ENCODE measurements around the gene NRIP3.
A peak's percentile ranks its signal among the peaks of the same experiment; 100 is the strongest.

Gene NRIP3
- total RNA-seq, result 67.9 to 231 (median 135) reads per million in 17 experiments

DNA sequence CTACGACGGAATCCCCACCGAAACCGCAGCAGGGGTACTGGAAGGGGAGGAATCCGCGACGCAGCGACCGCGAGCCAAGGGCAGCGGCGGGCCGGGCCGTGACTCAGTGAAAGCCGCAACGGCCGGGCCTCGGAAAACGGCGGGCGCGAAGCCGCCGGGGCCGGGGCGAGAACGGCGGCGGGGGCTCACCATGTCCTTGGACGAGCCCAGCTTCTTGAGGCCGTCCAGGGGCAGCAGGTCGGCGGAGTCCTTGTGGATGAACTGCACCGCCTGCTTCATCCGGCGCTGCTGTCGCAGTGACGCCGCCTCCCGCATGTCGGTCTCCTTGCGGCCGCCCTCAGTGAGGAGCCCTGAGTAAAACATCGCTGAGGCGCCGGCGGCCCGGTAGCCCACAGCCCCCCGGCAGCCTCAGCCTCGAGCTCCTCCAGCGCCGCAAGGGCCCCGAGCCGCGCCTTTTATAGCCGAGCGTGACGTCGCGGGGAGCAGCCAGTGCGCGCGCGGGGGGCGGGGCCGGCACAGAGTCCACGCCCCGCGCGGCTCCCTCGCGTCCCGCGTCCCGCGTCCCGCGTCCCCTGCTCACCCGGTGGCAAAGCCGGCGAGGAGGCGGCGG, at the start of gene NRIP3:
Gene NRIP3, minus strand, starts transcription at position 429 of the 610 bp plus-strand sequence. Its CDS starts 66 bp downstream, at position 363.
- peak; percentile 81 to 94 (median 88) for DNase-seq

DNA sequence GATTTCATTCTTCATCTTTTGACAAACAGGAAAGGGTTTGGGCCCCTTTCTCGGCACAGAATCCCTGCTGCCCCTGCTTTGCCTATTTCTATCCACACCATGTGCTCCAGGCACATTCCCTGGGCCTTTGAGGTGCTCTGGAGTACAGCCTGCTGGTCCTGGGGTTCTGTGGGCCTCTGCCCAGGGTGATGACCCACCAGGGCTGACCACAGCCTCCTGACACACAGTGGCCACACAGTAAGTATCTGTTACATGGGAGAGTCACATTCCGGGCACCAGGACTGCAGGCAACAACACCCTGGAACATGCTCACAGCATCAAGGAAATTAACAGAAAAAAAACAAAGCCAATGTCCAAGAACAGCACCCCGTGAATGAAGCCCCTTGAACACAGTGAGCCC, 48.5 kb upstream of the NRIP3 start:
- no peak for DNase-seq

DNA sequence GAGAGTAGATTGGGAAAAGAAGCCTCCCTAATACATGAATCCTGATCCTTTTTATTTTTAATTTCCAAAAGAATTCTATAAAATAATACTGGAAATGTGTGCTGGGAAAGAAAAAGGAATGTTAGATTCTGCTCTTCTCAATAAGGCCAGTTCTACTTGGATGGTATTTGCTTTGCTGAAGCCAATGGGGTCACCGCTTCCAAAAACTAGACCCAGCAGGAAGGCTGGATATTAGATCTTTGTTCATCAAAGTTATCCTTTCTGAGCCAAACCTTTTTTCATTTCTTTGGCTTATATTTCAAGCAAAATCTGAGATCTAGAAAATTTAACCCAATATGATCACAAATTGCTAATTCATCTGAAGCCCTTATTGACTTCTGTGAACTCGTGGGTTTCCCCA, 46.2 kb upstream of the NRIP3 start:
- DNase-seq, result no peak

DNA sequence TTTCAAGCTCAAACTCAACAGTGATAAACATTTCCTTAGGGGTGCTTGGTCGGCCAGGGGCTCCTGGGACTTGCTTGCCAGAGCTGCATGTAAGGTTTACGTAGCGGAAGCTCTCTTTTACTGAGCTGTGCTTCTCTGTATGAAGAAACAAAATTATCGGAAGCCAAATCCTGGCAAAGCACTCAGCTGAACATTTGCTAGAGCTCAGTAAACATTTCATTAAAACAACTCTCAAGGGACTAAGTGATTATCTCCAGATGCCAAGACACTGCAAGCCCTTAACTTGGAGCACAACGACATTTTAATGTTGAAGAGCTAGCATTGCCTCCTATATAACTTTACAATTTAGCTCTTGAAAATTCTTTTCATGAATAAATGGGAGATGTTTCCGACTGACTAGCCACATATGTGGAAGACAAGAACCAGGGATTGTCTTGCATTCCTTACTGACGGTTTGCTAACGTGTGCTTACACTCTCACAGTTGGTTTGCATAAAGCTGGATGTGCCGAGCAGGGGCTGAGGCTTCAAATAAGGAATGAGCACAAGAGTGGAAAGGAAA, 44.2 kb upstream of the NRIP3 start:
- no peak for DNase-seq

DNA sequence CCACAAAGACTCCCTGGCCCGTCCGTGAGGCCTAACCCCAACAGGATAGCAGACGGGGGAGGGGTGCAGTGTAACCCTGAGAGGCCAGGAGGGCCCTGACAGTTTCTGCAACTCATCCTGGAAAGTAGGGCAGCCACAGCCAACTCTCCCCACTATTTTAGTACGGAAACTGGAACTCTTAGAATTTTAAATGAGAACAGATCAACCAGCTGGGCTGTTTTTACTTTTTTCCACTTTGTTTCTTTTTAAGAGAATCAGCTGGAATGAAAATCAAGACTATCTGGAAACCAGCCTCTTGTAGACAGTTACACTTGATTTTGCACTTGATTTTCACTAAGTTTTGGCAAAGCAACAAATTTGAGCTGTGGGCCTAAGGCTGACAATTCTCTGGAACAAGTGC, 42.7 kb upstream of the NRIP3 start:
- no peak for DNase-seq

DNA sequence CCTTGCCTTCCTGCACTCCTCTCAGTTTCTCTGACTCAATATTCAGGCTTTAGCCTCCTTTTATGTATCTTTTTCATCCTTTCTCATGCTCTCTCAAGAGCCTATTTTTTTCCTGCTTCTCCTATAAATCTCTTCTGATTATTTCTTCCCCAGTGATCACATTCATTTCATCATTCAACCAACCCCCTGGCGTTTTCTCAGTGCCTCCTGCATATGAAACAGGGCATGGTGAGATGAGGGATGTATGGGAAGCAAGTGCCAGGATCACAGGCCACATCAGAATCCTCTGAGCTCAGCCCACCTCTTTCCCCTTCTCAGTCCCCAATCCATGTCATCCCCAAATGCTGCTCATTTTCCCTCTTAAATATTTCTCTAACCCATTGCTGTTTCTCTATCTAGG, 38.7 kb upstream of the NRIP3 start:
- DNase-seq, result no peak

DNA sequence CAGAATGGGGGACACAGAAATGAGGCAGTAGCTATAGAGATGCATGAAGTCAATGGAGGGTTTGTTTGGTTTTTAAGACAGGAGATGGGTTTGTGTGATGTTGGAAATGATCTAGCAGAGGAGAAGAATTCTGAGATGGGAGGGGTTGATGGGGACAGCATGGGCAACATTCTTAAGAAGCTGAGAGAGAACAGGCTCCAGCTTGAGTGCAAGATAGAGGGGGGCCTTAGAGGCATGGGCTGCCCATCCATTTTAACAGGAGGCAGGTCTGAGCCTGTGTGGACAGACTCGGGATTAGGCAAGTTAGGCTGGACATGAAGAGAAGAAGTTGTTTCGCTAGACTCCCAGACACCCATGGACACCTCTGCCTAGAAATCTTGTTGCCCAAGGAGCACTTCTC, 37.9 kb upstream of the NRIP3 start:
- no peak for DNase-seq

DNA sequence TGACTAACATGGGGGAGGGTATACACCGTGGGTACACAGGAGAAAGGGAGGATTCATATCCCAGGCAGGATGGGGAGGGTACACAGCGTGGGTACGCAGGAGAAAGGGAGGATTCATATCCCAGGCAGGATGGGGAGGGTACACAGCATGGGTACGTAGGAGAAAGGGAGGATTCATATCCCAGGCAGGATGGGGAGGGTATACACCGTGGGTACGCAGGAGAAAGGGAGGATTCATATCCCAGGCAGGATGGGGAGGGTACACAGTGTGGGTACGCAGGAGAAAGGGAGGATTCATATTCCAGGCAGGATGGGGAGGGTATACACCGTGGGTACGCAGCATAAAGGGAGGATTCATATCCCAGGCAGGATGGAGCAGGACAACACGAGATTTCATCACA, 36.6 kb upstream of the NRIP3 start:
- no peak for DNase-seq

DNA sequence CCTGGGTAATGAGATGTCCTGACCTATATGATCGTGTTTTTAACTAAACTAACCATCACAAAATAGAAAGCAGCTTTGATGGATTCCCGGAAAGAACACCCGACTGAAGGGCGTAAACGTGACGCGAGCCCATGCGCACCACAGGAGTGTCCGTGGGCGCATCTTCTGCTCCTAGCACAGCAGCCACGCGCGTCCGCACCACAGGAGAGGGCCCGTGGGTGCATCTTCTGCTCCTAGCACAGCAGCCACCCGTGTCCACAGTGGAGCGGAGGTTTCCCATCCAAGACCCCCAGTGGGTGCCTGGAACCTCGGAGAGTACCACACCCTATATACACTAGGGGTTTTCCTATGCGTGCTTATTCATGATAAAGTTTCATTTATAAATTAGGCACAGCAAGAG, 36.1 kb upstream of the NRIP3 start:
- no peak for DNase-seq

DNA sequence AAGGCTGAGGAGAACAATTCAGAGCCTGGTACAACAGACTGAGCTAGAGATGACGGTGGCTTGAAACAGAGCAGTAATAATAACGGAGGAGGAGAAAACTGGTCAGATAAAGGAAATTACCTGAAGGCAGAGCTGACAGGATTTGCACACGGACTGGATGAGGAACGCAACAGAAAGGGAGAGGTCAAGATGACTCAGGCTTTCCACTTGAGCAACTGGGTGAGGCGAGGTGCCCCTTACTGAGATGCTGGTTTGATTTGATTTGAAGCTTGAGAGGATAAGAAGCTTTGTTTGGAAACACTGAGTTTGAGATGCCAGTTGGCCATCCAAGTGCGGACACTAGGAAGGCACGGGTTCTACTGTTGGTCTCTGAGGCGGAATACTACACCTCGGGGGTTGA, 35.4 kb upstream of the NRIP3 start:
- DNase-seq, result peak; percentile 39 to 59 (median 50)

DNA sequence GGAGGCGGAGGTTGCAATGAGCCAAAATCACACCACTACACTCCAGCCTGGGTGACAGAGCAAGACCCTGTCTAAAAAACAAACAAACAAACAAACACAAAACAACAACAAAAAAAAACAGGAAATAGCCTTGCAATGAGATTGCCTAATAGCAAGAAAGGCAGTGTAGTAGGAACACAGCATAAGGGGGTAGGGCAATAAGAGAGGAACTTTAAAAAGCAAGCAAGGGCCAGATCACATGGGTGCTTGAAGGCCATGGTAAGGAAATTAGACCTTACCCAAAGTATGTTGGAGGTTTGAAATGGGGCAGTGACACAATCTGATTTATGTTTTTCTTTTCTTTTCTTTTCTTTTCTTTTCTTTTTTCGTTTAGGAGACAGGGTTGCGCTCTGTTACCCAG, 34.7 kb upstream of the NRIP3 start:
- DNase-seq, result peak; percentile 54 to 88 (median 78)

DNA sequence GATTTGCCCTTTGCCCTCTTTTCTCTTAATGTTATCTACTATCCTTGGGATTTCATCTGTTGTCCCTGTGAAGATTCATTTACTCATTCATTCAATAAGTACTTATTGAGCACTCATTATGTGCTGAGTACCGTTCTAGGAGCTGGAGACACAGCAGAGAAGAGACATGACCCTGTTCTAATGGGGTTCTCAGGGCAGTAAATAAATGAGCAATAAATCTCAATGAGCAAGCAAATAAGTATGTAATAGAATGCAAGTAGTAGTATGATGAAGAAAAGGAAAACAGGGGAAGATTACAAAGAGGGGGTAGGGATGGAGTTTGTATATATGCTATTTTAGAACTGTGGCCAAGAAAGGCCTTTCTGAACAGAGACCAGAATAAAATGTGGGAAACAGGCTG, 34.2 kb upstream of the NRIP3 start:
- DNase-seq, result no peak

DNA sequence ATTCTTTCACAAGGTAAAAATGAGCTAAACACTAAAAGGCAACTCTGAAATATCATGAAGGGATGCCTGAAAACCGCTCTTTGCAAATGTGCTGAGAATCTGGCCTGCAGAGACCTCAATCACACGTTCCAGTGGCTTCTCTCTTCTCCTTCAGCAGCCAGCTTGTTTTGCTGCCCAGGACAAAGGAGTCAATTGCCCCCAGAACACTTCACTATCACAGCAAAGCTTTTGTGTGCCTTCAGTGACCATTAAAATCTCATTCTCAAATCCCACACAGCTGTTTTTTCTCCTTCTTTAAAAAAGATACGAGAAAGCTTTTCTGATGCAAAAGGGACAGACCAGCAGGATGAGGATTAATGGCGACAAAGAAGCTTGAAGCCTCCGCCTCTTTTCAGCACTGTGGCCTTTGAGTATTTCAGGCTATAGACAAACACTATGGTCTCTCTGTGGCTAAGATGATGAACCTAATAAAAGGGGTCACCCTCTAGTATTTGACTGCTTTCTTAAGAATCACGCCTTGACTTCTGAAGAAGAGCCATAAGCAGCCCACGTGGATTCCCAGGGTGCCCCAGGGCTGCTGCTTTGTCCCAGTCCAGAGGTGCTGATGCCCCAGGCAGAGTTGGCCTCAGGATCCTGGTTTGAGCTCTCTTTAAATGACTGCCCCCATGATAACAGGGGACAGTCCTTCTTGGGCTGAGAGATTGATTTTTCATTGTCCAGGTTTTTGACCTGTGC, 33.4 kb upstream of the NRIP3 start:
- no peak for DNase-seq

DNA sequence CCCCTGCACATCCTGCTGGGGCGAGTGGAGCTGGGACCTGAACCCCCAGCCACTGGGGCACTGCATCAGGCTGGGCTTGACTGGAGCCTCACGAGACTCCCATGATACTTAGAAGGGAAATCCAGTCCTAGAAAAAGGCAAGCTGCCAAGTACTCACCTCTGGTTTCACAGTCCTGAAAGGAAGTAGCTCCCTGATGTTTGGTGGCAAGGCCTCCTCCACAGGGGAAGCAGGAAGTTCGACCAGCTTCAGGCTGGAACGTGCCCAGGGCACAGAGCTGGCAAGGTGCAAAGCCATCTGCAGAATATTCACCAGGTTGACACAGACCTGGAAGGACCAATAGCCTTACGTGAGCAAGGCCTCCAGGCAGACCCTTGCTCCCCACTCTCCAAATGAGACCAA, 26.8 kb upstream of the NRIP3 start:
- DNase-seq, result peak in 2 of 4 experiments; percentile 20 to 22

DNA sequence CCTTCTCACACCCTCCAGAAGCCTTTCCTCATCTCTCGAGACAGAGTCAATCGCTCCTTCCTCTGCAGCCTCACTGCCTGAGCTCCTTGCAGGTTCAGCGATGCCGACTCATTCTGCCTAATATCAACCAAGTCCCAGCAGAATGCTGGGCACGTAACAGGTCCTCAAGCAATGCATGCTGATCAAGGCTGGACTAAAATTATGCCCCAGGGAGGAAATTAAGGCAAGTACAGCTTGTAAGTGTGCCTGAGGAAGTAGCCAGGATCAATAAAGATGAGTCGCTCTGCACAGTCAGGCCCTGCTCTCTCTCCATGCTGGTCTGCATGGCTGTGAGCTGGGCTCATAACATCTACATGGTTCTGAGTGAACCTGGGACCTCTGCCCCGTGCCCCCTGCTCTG, 25.6 kb upstream of the NRIP3 start:
- DNase-seq, result no peak

DNA sequence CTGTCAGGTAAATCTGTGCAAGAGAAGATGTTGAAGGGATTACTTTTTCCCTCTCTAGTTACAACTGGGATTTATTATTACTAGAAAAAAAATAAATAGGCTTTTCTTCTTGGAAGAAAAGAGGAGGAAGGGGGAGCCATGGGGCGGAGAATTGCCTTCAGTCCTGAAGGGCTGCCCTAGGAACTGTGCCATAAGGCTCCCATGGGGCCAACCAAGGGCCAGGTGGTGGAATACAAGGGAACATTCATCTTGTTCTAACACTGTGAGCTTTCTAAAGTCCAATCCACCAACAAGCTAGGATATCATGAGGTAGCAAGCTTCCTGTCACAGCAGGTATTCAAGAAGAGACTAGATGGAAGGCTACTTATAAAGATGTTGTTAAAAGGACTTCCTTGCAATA, 24.8 kb upstream of the NRIP3 start:
- no peak for DNase-seq

DNA sequence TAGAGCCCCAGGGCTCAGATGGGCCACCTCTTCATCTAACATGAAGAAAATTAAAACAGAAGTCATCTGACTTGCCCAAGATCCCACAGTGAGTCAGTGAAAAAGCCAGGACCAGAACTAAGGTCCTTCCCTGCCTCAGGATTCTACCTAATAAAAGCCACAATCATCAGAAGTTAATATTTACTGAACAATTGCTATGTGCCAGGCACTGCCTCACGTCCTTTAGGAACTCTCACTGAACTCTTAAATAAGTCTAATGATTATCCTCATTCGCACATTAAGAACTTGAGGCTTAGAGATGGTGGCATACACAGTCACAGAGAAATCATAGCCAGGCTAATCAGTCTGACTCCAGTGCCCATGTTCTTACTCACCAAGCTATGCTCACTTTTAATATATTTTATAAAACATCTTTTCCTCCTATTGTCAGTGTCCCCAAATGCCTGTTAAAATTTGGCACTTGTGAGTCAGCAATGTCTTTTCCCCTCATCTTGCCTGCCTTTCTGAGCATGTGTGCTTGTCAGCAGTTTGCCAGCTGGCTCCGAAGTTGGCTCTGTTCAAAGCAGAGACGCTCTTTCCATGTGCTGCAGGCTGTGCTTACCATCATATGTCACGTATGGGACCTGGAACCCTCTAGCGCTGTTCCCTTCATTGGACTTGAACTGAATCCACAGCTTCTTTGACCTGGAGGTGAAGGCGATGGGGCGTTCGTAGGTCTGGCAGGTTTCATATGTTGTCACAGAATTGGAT, 21.5 kb upstream of the NRIP3 start:
- no peak for DNase-seq

DNA sequence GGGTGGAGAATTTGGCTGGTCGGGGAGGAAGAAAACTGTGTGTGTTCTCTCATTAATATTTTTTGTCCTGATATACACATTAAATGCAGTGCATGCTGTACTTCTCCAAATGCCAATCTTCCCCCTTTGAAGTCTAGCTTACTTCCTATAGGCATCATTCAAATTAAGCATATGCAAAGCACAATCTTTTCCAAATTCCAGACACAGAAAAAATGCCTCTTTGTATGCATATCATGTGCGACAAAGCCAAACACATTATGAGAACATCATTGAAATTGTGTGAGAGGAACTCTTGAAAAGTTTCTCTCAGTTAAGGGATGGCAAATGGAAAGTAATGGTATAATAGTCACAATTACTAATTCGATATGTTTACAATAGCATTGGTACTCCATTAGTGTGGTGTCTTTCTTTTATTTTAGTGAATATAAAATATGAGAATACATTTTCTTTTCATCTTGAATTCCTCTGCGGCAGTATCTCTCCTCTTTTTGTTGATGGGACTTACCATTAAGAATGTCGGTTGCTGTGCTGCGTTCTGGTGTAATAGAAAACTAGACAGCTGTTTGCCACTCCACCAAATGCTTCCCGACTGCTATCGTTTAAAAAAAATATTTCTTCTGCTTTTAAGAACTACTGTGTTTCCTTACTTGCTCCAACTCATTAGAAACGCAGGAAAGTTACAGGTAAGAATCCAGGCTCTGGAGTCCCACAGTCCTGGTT, 19.3 kb upstream of the NRIP3 start:
- DNase-seq, result no peak

DNA sequence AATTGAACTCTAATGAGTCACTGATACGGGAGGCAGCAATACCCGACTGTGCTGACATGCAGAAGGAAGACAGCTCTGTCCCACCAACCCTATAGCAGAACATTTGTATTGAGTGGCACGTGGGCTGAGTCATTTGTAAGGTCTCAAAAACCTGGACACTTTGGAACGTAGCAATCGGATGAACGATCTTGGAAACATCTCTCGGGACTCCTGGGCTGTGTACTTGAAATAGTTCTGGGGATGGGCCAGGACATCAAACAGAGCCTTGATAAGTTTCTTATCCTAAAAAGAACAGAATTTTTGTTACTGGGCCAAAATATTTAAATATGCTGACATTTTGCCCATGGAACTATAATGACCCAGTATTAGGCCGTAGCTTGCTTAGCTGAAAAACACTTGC, 17.1 kb upstream of the NRIP3 start:
- no peak for DNase-seq

DNA sequence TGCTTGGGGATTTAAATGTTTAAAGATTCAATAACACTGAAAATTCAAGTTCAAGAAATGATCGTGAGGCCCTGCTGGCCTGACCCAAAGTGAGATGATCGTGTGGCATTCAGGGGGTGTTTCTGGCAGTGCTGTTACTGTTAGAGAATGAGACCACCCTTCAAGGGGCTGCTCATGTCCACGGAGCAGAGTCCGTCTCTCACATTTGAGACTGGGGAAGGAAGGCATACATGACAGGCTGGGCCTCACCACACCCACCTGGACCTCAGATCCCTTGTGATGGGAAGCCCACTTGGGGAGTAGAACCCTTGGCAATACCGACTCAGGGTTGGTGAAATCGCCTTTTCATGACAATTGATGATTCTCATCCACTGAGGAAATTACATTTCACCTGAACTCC, 16.1 kb upstream of the NRIP3 start:
- DNase-seq, result no peak

DNA sequence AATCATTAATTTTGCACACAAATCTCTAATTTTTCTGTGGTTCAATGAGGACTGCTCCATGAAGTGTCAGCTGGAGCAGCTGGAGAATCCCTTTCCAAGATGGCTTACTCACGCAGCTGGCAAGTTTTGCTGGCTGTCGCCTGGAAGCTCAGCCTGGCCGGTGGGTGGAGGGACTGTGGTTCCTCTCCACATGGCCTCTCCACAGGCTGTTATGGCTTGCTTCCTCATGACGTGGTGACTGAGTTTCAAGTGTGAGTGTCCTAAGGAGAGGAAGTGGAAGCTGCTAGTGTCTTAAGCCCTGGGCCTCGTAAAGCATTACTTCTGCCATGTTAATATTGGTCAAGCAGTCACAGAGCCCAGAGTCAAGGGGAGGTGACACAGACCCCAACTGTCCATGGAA, 14.0 kb upstream of the NRIP3 start:
- peak; percentile 92 to 97 (median 96) for DNase-seq

DNA sequence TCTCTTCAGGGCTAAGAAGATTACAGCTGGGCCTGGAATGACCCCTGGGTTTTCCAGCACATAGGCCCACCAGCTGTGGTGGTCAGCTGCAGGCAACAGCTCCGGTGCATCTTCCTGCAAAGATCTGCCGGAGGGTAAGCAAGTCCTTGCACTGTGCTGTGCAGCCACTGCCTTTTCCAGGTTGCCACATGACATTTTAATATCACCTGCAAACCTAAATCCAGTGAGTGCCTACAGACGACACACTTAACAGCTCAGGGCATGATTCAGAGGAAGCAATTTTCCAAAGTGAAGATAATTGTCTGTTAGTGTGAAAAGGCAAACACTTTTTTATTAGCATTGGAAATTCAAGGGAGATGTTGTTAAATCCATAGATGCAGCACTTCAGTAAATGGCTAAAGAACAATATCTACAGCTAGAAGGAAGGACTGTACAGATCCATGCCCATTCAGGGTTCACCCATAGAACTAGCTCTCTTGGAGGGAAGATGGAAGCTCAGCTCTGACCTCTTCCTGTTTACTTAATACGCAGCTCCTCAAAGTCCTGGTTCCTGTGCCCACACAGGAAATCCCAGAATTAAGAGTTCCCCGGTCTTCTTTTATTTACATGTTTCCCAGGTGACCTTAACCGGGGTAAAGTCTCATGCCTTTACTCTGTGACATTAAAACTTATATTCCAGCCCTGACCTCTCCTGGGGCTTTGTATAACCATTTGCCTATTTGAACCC, 13.3 kb upstream of the NRIP3 start:
- DNase-seq, result peak in 3 of 4 experiments; percentile 13 to 47 (median 19)

Data from suppressor macrophage (primary cell).